Aorta (tissue), 5 donors: Measurements from ENCODE around the gene MIA2. TPM values are rescaled to one million over a fixed set of nuclear protein-coding genes. Genes with fewer than 3 reads are reported as not detected.
"Not testable (repeated sequence)": the region's sequence is repeated elsewhere in the genome, so short reads cannot be mapped to it uniquely, and the experiment has no call there.

ENCODE experiments used
- ATAC-seq: fragments of 200-7000 bp; cut with Tn5 transposase; one replicate; pipeline ENCODE4 v1.9.1; 2022; ENCODE audit warnings: moderate library complexity; ENCODE audit not compliant: low FRiP score
- DNase-seq, 2 donors: peaks; one replicate each; pipeline ENCODE4 v3.0.0-alpha.2; 2020
- H3K27ac ChIP-seq, 2 donors: one replicate each; pipeline ENCODE4 v1.5.1; 2013; ENCODE audit warnings: low read length in 2 of 2, mild to moderate bottlenecking in 2 of 2, moderate library complexity in 2 of 2, control low read depth in 1 of 2, inconsistent platforms in 1 of 2, low read depth in 1 of 2
- H3K27me3 ChIP-seq, 2 donors: one replicate each; pipeline ENCODE4 v1.6.1; 2013; ENCODE audit warnings: control low read depth in 1 of 2, low read length in 1 of 2, mild to moderate bottlenecking in 1 of 2, moderate library complexity in 1 of 2; ENCODE audit not compliant: insufficient read depth in 2 of 2, control insufficient read depth in 1 of 2
- H3K36me3 ChIP-seq, 2 donors: one replicate each; pipeline ENCODE4 v1.6.1; 2013; ENCODE audit warnings: control low read depth in 1 of 2, low read length in 1 of 2, mild to moderate bottlenecking in 1 of 2; ENCODE audit not compliant: insufficient read depth in 2 of 2, control insufficient read depth in 1 of 2
- H3K4me1 ChIP-seq, 2 donors: one replicate each; pipeline ENCODE4 v1.6.1; 2013; ENCODE audit warnings: low read length in 2 of 2, control low read depth in 1 of 2, mild to moderate bottlenecking in 1 of 2, moderate library complexity in 1 of 2; ENCODE audit not compliant: insufficient read depth in 2 of 2, control insufficient read depth in 1 of 2
- H3K4me3 ChIP-seq, 2 donors: one replicate each; pipeline ENCODE4 v1.5.1; 2013; ENCODE audit warnings: low read length in 2 of 2, control low read depth in 1 of 2, mild to moderate bottlenecking in 1 of 2
- H3K9me3 ChIP-seq: one replicate; pipeline ENCODE4 v1.6.1; 2013; ENCODE audit warnings: mild to moderate bottlenecking, low read length; ENCODE audit not compliant: control insufficient read depth
- WGBS, 2 donors: extraction: QIAGEN DNeasy Blood & Tissue Kit; methylation state at CpG; one replicate each; pipeline ENCODE4 v1.1.7; 2013; 5-methylcytosine and 5-hydroxymethylcytosine counted together
- intact Hi-C, 2 donors: fragments of 100-400 bp; cut with DNase I; formaldehyde crosslinking; loops; one replicate each; pipeline versions ENCODE4 v1.14.2 to v1.15.0; 2022
- polyA plus RNA-seq, 2 donors: library from polyadenylated mRNA; stranded (reverse); fragments of 200-250 nt; gene quantifications; one replicate each; pipeline ENCODE4 v1.2.3, GENCODE V29; 2013
- total RNA-seq, 2 donors: library from RNA; stranded (reverse); fragmentation: NEBNext Ultra II Directional; extraction: Animal tissue kit (Norgen Biotek cat#: 25700); gene quantifications; one replicate each; pipeline ENCODE4 v1.2.1, GENCODE V29; 2021
- donor health status: healthy with polysubstance abuse.
- donor health status: Bipolar disorder and iron deficiency.
- donor health status: DM: no; HTN: no; CAD: no.
- donor health status: DM: no; HTN: no; CAD: no.
- donor health status: DM: yes; HTN: yes; CAD: no.

MIA2 gene
- total and polyA plus RNA-seq, 4 donors: 13.5 to 26.7 (median 19.7) TPM

GRCh38 chr14:39240769-39241168 lies 7.1 kb downstream of the MIA2 start:
- H3K4me1 ChIP-seq: no peaks in the 10 kb centered on the region
- intact Hi-C loops: no loop called here
- no peak overlapping the region for H3K27ac ChIP-seq
- no peak overlapping the region for H3K4me3 ChIP-seq
- 97 to 98% methylated on average over 1 of the region's 1 CpG for WGBS, 2 donors
- H3K36me3 ChIP-seq: no peaks in the 10 kb centered on the region
- DNase-seq: no peak
- H3K27me3 ChIP-seq: no peaks in the 10 kb centered on the region
- no peak for ATAC-seq
- H3K9me3 ChIP-seq: no peaks in the 10 kb centered on the region

DNA sequence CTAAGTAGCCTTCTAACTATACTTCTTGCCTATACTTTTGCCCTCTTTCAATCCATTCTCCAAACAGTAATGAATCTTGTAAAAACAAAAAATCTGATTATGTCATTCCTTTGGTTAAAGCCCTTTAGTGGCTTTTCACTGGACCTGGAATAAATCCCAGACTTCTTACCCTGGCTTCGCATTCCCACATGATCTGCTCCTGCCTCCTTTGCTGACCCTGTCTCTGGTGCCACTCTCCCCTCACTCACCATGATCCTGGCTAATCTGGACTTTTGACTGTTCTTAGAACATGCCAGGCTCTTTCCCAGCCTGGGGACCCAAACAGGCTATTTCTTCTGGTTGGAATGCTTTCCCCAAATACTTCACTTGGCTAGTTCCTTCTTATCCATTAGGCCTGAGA lies 7.9 kb downstream of the MIA2 start:
- H3K4me3 ChIP-seq: no peak overlapping the region
- WGBS, 2 donors: 6 to 10% methylated on average over 1 of the region's 1 CpG

GRCh38 chr14:39243831-39244230 lies 10.1 kb downstream of the MIA2 start:
- Histone ChIP-seq H3K4me3 (no peak overlapping the region), H3K27ac (no peak overlapping the region), H3K4me1 (no peaks in the 10 kb centered on the region), H3K9me3 (no peaks in the 10 kb centered on the region), H3K36me3 (no peaks in the 10 kb centered on the region), H3K27me3 (no peaks in the 10 kb centered on the region)
- WGBS, 2 donors: 89 to 90% methylated on average over 3 of the region's 3 CpGs
- intact Hi-C loops: no loop called here
- DNase-seq (no peak), ATAC-seq (no peak)

More for the DNA sequence above, 7.9 kb downstream of the MIA2 start:
- H3K36me3 ChIP-seq: no peaks in the 10 kb centered on the region
- no peaks in the 10 kb centered on the region for H3K9me3 ChIP-seq
- ATAC-seq: no peak
- DNase-seq: no peak
- intact Hi-C loops: no loop called here
- no peak overlapping the region for H3K27ac ChIP-seq
- H3K27me3 ChIP-seq: no peaks in the 10 kb centered on the region
- no peaks in the 10 kb centered on the region for H3K4me1 ChIP-seq

DNA sequence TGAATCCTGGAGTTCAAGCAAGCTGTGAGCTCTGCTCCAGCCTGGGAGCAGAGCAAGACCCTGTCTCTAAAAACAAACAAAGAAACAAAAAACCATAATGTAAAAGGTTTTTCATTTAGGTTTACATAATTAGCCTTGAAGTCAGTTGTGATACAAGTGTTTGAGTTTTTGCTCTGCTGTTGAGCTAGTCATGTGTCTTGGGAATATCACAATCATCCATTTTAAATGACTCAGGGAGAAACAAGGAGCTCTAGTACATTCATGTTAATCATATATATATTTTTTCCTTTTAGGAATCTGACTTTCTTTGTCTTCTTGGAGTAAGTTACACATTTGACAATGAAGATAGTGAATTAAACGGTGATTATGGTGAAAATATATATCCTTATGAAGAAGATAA lies 12.9 kb downstream of the MIA2 start:
- Histone ChIP-seq H3K27ac (no peak overlapping the region), H3K9me3 (no peaks in the 10 kb centered on the region), H3K36me3 (no peaks in the 10 kb centered on the region), H3K4me1 (no peaks in the 10 kb centered on the region), H3K27me3 (no peaks in the 10 kb centered on the region), H3K4me3 (no peak overlapping the region)
- intact Hi-C loops: no loop called here
- ATAC-seq: no peak
- DNase-seq: no peak
- WGBS, 2 donors: 79 to 86% methylated on average over 1 of the region's 1 CpG

DNA sequence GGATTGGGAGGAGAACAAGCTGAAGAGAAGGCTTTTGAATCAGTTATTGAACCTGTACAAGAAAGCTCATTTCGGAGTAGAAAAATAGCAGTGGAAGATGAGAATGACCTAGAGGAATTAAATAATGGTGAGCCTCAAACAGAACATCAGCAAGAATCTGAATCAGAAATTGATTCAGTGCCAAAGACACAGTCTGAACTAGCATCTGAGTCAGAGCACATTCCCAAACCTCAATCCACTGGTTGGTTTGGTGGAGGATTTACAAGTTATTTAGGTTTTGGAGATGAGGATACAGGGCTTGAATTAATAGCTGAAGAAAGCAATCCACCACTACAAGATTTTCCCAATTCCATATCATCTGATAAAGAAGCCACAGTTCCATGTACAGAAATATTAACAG lies 13.5 kb downstream of the MIA2 start:
- DNase-seq (no peak), ATAC-seq (no peak)
- H3K4me1 ChIP-seq: no peaks in the 10 kb centered on the region
- no peak overlapping the region for H3K4me3 ChIP-seq
- intact Hi-C loops: no loop called here
- H3K27ac ChIP-seq: no peak overlapping the region
- 89 to 100% methylated on average over 1 of the region's 1 CpG for WGBS, 2 donors
- no peaks in the 10 kb centered on the region for H3K36me3 ChIP-seq
- no peaks in the 10 kb centered on the region for H3K27me3 ChIP-seq
- H3K9me3 ChIP-seq: no peaks in the 10 kb centered on the region

DNA sequence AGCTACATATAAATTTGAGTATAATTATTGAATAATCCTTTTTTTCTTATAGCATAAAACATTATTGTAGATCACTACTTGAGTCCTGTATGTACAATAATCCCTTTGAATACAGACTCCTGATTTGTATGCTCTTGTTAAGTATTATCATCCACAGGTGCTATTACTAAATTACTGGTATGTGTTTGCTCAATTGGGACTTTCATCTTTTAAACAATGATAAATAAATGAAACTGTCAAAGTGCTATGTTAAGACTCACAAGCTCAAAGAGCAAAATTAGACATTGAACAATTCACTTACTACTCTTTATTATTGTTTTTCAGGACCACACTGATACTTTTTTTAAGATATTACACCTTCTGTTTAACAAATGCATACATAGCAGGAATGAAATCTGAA lies 17.8 kb downstream of the MIA2 start:
- H3K9me3 ChIP-seq: no peaks in the 10 kb centered on the region
- H3K4me3 ChIP-seq: no peak overlapping the region
- no peaks in the 10 kb centered on the region for H3K4me1 ChIP-seq
- intact Hi-C loops: no loop called here
- no peak overlapping the region for H3K27ac ChIP-seq
- H3K27me3 ChIP-seq: no peaks in the 10 kb centered on the region
- DNase-seq: no peak
- no peaks in the 10 kb centered on the region for H3K36me3 ChIP-seq
- no peak for ATAC-seq

DNA sequence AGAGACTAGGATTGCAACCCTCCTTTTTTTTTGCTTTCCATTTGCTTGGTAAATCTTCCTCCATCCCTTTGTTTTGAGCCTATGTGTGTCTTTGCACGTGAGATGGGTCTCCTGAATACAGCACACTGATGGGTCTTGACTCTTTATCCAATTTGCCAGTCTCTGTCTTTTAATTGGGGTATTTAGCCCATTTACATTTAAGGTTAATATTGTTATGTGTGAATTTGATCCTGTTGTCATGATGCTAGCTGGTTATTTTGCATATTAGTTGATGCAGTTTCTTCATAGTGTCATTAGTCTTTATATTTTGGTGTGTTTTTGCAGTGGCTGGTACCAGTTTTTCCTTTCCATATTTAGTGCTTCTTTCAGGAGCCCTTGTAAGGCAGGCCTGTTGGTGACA lies 23.7 kb downstream of the MIA2 start:
- H3K4me3 ChIP-seq, ATAC-seq, H3K36me3 ChIP-seq, H3K27ac ChIP-seq, H3K4me1 ChIP-seq, intact Hi-C loops, DNase-seq, H3K9me3 ChIP-seq, H3K27me3 ChIP-seq: not testable (repeated sequence)
- 95 to 100% methylated on average over 1 of the region's 1 CpG for WGBS, 2 donors

DNA sequence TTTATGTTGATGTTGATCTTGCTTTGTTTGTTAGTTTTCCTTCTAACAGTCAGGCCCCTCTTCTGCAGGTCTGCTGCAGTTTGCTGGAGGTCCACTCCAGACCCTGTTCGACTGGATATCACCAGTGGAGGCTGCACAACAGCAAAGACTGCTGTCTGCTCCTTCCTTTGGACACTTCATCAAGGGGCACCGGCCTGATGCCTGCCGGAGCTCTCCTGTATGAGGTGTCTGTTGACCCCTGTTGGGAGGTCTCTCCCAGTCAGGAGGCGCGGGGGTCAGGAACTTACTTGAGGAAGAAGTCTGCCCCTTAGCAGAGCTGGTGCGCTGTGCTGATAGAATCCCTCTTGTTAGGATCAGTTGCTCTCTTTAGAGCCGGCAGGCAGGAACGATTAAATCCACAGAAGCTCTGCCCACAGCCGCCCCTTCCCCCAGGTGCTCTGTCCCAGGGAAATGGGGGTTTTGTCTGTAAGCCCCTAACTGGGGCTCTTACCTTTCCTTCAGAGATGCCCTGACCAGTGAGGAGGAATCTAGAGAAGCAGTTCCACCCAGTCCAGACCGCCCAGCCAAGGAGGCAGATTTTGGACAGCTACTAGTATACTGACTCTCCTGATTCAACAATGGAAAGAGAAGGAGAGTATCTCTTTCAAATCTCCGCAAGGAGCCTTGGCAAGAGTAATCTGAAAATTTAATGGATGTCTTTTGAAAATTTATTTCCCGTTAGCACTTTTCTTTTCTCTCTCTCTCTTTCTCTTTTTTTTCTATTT lies 25.2 kb downstream of the MIA2 start:
- DNase-seq (no peak), ATAC-seq (no peak)
- H3K27ac ChIP-seq: no peak overlapping the region
- H3K9me3 ChIP-seq: no peaks in the 10 kb centered on the region
- H3K27me3 ChIP-seq: no peaks in the 10 kb centered on the region
- H3K4me1 ChIP-seq: no peaks in the 10 kb centered on the region
- H3K4me3 ChIP-seq: no peak overlapping the region
- 75 to 78% methylated on average over 12 of the region's 12 CpGs for WGBS, 2 donors
- no peaks in the 10 kb centered on the region for H3K36me3 ChIP-seq
- intact Hi-C loops: no loop called here

DNA sequence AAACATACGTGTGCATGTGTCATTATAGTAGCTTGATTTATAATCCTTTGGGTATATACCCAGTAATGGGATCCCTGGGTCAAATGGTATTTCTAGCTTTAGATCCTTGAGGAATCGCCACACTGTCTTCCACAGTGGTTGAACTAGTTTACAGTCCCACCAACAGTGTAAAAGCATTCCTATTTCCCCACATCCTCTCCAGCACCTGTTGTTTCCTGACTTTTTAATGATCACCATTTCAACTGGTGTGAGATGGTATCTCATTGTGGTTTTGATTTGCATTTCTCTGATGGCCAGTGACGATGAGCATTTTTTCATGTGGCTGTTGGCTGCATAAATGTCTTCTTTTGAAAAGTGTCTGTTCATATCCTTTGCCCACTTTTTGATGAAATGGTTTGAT lies 26.4 kb downstream of the MIA2 start:
- H3K27me3 ChIP-seq, H3K27ac ChIP-seq, DNase-seq, H3K36me3 ChIP-seq, H3K4me3 ChIP-seq, H3K9me3 ChIP-seq, ATAC-seq, H3K4me1 ChIP-seq: not testable (repeated sequence)
- 89 to 90% methylated on average over 3 of the region's 3 CpGs for WGBS, 2 donors
- intact Hi-C loops: loop anchor here in 1 of 2 donors (10.0 kb wide), 1 partner anchor 175 kb away; the partner anchor contains the start of gene FBXO33
